ENCODE data around the gene LYRM2.

The LYRM2 gene

DNA sequence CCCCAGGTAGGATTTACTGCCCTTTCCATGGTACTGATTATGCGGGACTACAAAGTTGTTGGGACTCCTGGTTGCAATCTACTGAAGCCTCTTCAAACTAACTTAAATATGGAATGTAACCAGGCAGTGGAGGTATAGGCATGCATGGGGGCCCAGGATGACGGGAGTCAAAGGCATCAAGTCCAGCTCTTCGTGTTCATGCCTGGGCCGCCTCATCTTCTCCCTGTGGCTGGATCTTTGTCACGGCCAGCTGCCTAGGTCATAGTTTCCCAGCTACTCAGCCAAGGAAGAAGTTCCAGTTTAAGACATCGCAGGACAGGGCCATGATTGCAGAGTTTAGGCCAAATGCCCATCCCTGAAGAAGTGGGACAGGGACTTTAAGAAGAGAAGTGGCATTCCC lies 20.5 kb downstream of the LYRM2 start:
- Histone ChIP-seq H3K36me3 (ENCODE audit: insufficient read depth) (no peaks in the 10 kb centered on the region), H3K9ac (no peak overlapping the region), H3K27ac (no peak overlapping the region), H3K4me2 (no peak overlapping the region), H3K4me3 (IDR thresholded peaks at IDR 0.05; ENCODE audit: insufficient read depth, low read depth, low read length) (no peak overlapping the region), H3K4me1 (ENCODE audit: low read depth, poor library complexity, severe bottlenecking) (no peaks in the 10 kb centered on the region), H3K79me2 (ENCODE audit: insufficient read depth, low read depth) (no peaks in the 10 kb centered on the region), H3K27me3 (ENCODE audit: insufficient read depth, low read depth) (no peaks in the 10 kb centered on the region), H4K20me1 (ENCODE audit: insufficient read depth) (no peaks in the 10 kb centered on the region), H2AFZ (ENCODE audit: low read depth) (no peak overlapping the region)
- no peak for TF ChIP-seq CTCF (conservative IDR thresholded peaks at IDR 0.05; ENCODE audit: low read depth, low read length)

DNA sequence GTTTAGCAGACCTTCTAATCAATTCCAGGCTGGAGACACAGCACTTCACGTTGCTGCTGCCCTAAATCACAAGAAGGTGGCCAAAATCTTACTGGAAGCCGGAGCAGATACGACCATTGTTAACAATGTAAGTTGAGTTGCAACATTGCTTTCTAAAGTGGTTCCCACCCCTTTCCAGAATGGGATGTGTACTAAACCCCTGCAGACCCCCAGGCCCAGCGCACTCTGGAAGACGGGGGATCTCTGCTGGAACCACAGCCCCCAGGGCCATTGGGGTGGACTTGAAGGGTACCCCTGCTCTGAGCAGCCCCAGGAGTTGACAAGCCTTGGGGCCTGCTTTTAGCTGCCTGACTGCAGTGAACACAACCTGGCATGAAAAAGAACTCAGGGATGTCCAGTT lies 22.0 kb downstream of the LYRM2 start:
- no peaks in the 10 kb centered on the region for H3K79me2 ChIP-seq (ENCODE audit: insufficient read depth, low read depth)
- H3K9ac ChIP-seq: no peak overlapping the region
- no peaks in the 10 kb centered on the region for H3K36me3 ChIP-seq (ENCODE audit: insufficient read depth)
- H3K4me2 ChIP-seq: no peak overlapping the region
- H4K20me1 ChIP-seq (ENCODE audit: insufficient read depth): no peaks in the 10 kb centered on the region
- no peak overlapping the region for H2AFZ ChIP-seq (ENCODE audit: low read depth)
- H3K4me3 ChIP-seq (IDR thresholded peaks at IDR 0.05; ENCODE audit: insufficient read depth, low read depth, low read length): no peak overlapping the region
- no peak overlapping the region for H3K27ac ChIP-seq
- peaks cover 7% of the 10 kb centered on the region for H3K4me1 ChIP-seq (ENCODE audit: low read depth, poor library complexity, severe bottlenecking)
- no peaks in the 10 kb centered on the region for H3K27me3 ChIP-seq (ENCODE audit: insufficient read depth, low read depth)
- no peak for TF ChIP-seq CTCF (conservative IDR thresholded peaks at IDR 0.05; ENCODE audit: low read depth, low read length)

DNA sequence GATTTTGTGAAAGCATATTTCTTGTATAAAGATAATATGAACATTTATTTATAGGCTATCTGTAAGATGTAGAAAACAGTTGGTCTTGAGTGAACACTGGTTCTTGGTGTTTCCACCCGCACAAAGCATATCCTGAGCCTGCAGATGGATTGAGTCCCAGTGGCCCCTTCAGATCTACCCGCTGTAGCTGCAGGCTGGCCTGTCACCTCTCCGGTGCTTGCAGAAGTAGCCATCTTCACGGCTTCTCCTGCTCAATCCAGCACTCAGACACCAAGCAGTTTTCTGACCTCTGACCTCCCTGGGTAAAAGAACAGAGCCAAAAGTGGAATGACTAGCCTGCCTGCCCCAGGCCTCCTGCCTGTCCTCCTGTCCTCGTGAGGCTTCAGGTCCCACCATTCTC lies 22.7 kb downstream of the LYRM2 start:
- Histone ChIP-seq H3K79me2 (ENCODE audit: insufficient read depth, low read depth) (no peaks in the 10 kb centered on the region), H4K20me1 (ENCODE audit: insufficient read depth) (no peaks in the 10 kb centered on the region), H3K4me2 (no peak overlapping the region), H3K27me3 (ENCODE audit: insufficient read depth, low read depth) (no peaks in the 10 kb centered on the region), H3K4me3 (IDR thresholded peaks at IDR 0.05; ENCODE audit: insufficient read depth, low read depth, low read length) (no peak overlapping the region), H3K27ac (no peak overlapping the region), H3K9ac (no peak overlapping the region), H3K4me1 (ENCODE audit: low read depth, poor library complexity, severe bottlenecking) (peaks cover 11% of the 10 kb centered on the region), H2AFZ (ENCODE audit: low read depth) (no peak overlapping the region), H3K36me3 (ENCODE audit: insufficient read depth) (no peaks in the 10 kb centered on the region)
- TF ChIP-seq CTCF (conservative IDR thresholded peaks at IDR 0.05; ENCODE audit: low read depth, low read length): no peak

DNA sequence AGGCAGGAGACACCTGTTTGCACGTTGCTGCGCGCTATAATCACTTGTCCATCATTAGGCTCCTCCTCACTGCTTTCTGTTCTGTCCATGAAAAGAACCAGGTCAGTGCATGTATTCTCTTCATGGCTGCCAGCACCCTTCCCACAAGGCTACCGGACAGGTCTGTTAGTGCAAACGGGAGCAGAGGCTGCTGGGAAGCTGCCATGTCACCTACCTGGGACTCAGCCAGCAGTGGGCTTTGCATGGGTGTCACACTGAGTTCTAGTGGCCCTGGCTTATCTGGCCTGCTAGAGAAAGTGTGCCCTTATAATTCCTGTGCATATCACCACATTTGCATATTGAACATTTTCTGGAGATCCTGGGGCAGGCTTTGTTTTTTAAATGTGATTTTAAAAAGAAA lies 24.8 kb downstream of the LYRM2 start:
- H3K4me1 ChIP-seq (ENCODE audit: low read depth, poor library complexity, severe bottlenecking): peaks cover 11% of the 10 kb centered on the region
- no peaks in the 10 kb centered on the region for H3K79me2 ChIP-seq (ENCODE audit: insufficient read depth, low read depth)
- H3K9ac ChIP-seq: no peak overlapping the region
- H3K36me3 ChIP-seq (ENCODE audit: insufficient read depth): no peaks in the 10 kb centered on the region
- H4K20me1 ChIP-seq (ENCODE audit: insufficient read depth): no peaks in the 10 kb centered on the region
- TF ChIP-seq CTCF (conservative IDR thresholded peaks at IDR 0.05; ENCODE audit: low read depth, low read length): no peak
- no peak overlapping the region for H2AFZ ChIP-seq (ENCODE audit: low read depth)
- H3K27me3 ChIP-seq (ENCODE audit: insufficient read depth, low read depth): no peaks in the 10 kb centered on the region
- no peak overlapping the region for H3K4me2 ChIP-seq
- H3K27ac ChIP-seq: no peak overlapping the region
- no peak overlapping the region for H3K4me3 ChIP-seq (IDR thresholded peaks at IDR 0.05; ENCODE audit: insufficient read depth, low read depth, low read length)

DNA sequence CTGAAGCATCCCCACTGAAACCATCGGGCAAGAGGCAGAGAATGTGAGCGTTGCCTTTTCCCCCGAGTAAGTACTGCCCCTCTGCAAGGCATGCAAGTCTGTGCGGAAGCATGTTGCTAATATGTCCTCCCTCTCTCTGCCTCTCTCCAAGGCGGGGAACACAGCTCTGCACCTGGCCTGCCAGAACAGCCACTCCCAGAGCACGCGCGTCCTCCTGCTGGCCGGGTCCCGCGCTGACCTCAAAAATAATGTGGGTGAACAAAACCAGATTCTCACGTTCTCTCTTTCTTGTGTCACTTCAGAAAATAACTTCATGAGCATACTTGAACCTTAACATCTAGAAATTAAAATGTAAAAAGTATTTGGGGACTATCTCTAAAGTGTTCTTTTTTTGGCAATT lies 26.4 kb downstream of the LYRM2 start:
- H3K27me3 ChIP-seq (ENCODE audit: insufficient read depth, low read depth): no peaks in the 10 kb centered on the region
- no peaks in the 10 kb centered on the region for H3K79me2 ChIP-seq (ENCODE audit: insufficient read depth, low read depth)
- TF ChIP-seq CTCF (conservative IDR thresholded peaks at IDR 0.05; ENCODE audit: low read depth, low read length): no peak
- H4K20me1 ChIP-seq (ENCODE audit: insufficient read depth): no peaks in the 10 kb centered on the region
- H3K4me2 ChIP-seq: no peak overlapping the region
- H3K4me3 ChIP-seq (IDR thresholded peaks at IDR 0.05; ENCODE audit: insufficient read depth, low read depth, low read length): no peak overlapping the region
- no peak overlapping the region for H2AFZ ChIP-seq (ENCODE audit: low read depth)
- H3K36me3 ChIP-seq (ENCODE audit: insufficient read depth): no peaks in the 10 kb centered on the region
- H3K4me1 ChIP-seq (ENCODE audit: low read depth, poor library complexity, severe bottlenecking): peaks cover 11% of the 10 kb centered on the region
- H3K9ac ChIP-seq: no peak overlapping the region
- H3K27ac ChIP-seq: no peak overlapping the region

All from KMS-11 (cell line).